ENCODE data around the gene IMP3. TPM values are rescaled to one million over a fixed set of nuclear protein-coding genes. Genes with fewer than 3 reads are reported as not detected.

Gene IMP3
- total and polyA plus RNA-seq, 9 of the 15 experiments (the other 6 are each of a cell fraction or from before 2014, with no cell fraction given), result 14.5 to 160 (median 74.4) TPM

GRCh38 chr15:75684648-75685047 lies 44.6 kb upstream of the IMP3 start (continued):
- TF ChIP-seq RAD21 (CRISPR knock-in tag; conservative IDR thresholded peaks at IDR 0.05 in 1 of 2, IDR thresholded peaks at IDR 0.05 in 1 of 2) (peak in 1 of 2 experiments; percentile 47; a peak in 2 of 4 replicates), ADNP (tag; IDR thresholded peaks at IDR 0.05) (no peak), TFAP4 (CRISPR knock-in tag; IDR thresholded peaks at IDR 0.05; ENCODE audit: borderline replicate concordance) (peak; percentile 74), HNRNPUL1 (IDR thresholded peaks at IDR 0.05; ENCODE audit: low read length) (no peak), CTCF (IDR thresholded peaks at IDR 0.05 in 2 of 3, conservative IDR thresholded peaks at IDR 0.05 in 1 of 3; ENCODE audit: insufficient read depth in 2 of 3, low read depth in 1 of 3, low read length in 3 of 3) (peak; percentile 39 to 45 (median 44); a peak in 5 of 6 replicates), ARID3A (IDR thresholded peaks at IDR 0.05; ENCODE audit: borderline replicate concordance, low read depth, low read length) (no peak), HNRNPL (IDR thresholded peaks at IDR 0.05; ENCODE audit: low read depth, low read length) (no peak), GMEB1 (CRISPR knock-in tag; IDR thresholded peaks at IDR 0.05) (no peak), ZNF384 (IDR thresholded peaks at IDR 0.05; ENCODE audit: low read depth, low read length) (no peak), SRSF3 (IDR thresholded peaks at IDR 0.05; ENCODE audit: insufficient read depth, low read length) (no peak), NBN (IDR thresholded peaks at IDR 0.05; ENCODE audit: low read depth) (no peak), HMBOX1 (IDR thresholded peaks at IDR 0.05) (no peak), RBM34 (IDR thresholded peaks at IDR 0.05; ENCODE audit: borderline replicate concordance, insufficient read depth, low read length) (no peak), GTF2A2 (tag; IDR thresholded peaks at IDR 0.05) (no peak), ZC3H11A (IDR thresholded peaks at IDR 0.05; ENCODE audit: low read depth, low read length) (no peak), NEUROD1 (IDR thresholded peaks at IDR 0.05; ENCODE audit: borderline replicate concordance, low read depth, low read length, partially characterized antibody) (no peak), NR2F6 (CRISPR knock-in tag; IDR thresholded peaks at IDR 0.05) (no peak)
